Testis (tissue), 2 donors: ENCODE data around the gene TAF6.

Experiments used
- POLR2A ChIP-seq: fragments of 450-650 bp; IDR thresholded peaks from one replicate; pipeline ENCODE4 v1.6.1; 2017; ENCODE audit warnings: antibody characterized with exemption, mild to moderate bottlenecking, moderate library complexity
- TF ChIP-seq, protein P1 (sequence below), 3 experiments: fragments of 450-650 bp in 2 of 3; fragments of 200-600 bp in 1 of 3; sonication (generic) in 1 of 3; IDR thresholded peaks; one replicate each; pipeline ENCODE4 v1.5.1; 2016 to 2019; ENCODE audit warnings: antibody characterized with exemption in 3 of 3, mild to moderate bottlenecking in 2 of 3, moderate library complexity in 1 of 3

DNA sequence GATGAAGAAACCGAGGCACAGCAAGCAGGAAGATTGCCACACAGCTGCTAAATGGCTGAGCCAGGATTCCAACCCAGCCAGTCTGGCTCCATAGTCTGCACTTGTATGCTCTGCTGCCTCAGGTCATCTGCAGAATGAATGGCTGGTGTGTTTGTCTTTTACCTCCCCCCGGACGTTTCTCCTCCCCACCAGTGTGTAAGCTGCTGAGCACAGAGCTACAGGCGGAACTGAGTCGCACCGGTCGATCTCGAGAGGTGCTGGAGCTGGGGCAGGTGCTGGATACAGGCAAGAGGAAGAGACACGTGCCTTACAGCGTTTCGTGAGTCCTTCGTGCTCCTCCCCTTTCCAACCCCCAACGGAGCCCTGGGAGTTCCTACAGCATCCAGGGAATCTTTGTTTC lies 2.9 kb upstream of the TAF6 start:
- TF ChIP-seq POLR2A, result no peak
- TF ChIP-seq, protein P1, sequence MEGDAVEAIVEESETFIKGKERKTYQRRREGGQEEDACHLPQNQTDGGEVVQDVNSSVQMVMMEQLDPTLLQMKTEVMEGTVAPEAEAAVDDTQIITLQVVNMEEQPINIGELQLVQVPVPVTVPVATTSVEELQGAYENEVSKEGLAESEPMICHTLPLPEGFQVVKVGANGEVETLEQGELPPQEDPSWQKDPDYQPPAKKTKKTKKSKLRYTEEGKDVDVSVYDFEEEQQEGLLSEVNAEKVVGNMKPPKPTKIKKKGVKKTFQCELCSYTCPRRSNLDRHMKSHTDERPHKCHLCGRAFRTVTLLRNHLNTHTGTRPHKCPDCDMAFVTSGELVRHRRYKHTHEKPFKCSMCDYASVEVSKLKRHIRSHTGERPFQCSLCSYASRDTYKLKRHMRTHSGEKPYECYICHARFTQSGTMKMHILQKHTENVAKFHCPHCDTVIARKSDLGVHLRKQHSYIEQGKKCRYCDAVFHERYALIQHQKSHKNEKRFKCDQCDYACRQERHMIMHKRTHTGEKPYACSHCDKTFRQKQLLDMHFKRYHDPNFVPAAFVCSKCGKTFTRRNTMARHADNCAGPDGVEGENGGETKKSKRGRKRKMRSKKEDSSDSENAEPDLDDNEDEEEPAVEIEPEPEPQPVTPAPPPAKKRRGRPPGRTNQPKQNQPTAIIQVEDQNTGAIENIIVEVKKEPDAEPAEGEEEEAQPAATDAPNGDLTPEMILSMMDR (IDR thresholded peaks at IDR 0.05), result no peak
